Smooth muscle cell (in vitro differentiated cells): ENCODE data around the gene SEC31A. TPM values are rescaled to one million over a fixed set of nuclear protein-coding genes. Genes with fewer than 3 reads are reported as not detected.
"Not testable (repeated sequence)": the region's sequence is repeated elsewhere in the genome, so short reads cannot be mapped to it uniquely, and the experiment has no call there.

Experiments used
- DNase-seq: peaks from one replicate; lab custom pipeline; 2025; ENCODE audit not compliant: unreplicated experiment; lab: John Stamatoyannopoulos, UW
- H2AFZ ChIP-seq: fragments of 200-600 bp; sonication (generic); 2 replicates; pipeline ENCODE4 v1.6.0; 2016; ENCODE audit warnings: antibody characterized with exemption, low read depth, mild to moderate bottlenecking
- H3F3A ChIP-seq: fragments of 200-600 bp; sonication (generic); 2 replicates; pipeline ENCODE4 v1.6.0; 2017; ENCODE audit warnings: antibody characterized with exemption, low read depth
- H3K27ac ChIP-seq: fragments of 200-600 bp; sonication (generic); 2 replicates; pipeline ENCODE4 v1.5.1; 2016; ENCODE audit warnings: low read depth, mild to moderate bottlenecking
- H3K27me3 ChIP-seq: fragments of 200-600 bp; sonication (generic); 2 replicates; pipeline ENCODE4 v1.6.1; 2016; ENCODE audit warnings: low read depth, mild to moderate bottlenecking
- H3K36me3 ChIP-seq: fragments of 200-600 bp; sonication (generic); 2 replicates; pipeline ENCODE4 v1.5.1; 2016; ENCODE audit warnings: low read depth
- H3K4me1 ChIP-seq: fragments of 200-600 bp; sonication (generic); 2 replicates; pipeline ENCODE4 v1.5.1; 2016; ENCODE audit warnings: low read depth
- H3K4me2 ChIP-seq: fragments of 200-600 bp; sonication (generic); 2 replicates; pipeline ENCODE4 v1.6.0; 2016; ENCODE audit warnings: mild to moderate bottlenecking
- H3K4me3 ChIP-seq: fragments of 200-600 bp; sonication (generic); 2 replicates; pipeline ENCODE4 v1.5.1; 2016; ENCODE audit warnings: mild to moderate bottlenecking
- H3K79me2 ChIP-seq: fragments of 200-600 bp; sonication (generic); 2 replicates; pipeline ENCODE4 v1.6.0; 2016; ENCODE audit warnings: low read depth, mild to moderate bottlenecking
- H3K9ac ChIP-seq: fragments of 200-600 bp; sonication (generic); 2 replicates; pipeline ENCODE4 v1.6.0; 2016; ENCODE audit warnings: low read depth
- H3K9me3 ChIP-seq: fragments of 200-600 bp; sonication (generic); replicated peaks from 2 replicates; pipeline ENCODE4 v1.5.1; 2016; ENCODE audit warnings: low read depth
- H4K20me1 ChIP-seq: fragments of 200-600 bp; sonication (generic); 2 replicates; pipeline ENCODE4 v1.6.0; 2016; ENCODE audit warnings: low read depth
- CTCF ChIP-seq: fragments of 200-600 bp; sonication (generic); IDR thresholded peaks from 2 replicates; pipeline ENCODE4 v1.5.1; 2017; ENCODE audit warnings: borderline replicate concordance, mild to moderate bottlenecking, antibody characterized with exemption; ENCODE audit not compliant: insufficient read depth, poor library complexity, severe bottlenecking
- WGBS: methylation state at CpG from one replicate; pipeline ENCODE4 v1.1.7; 2016; ENCODE audit warnings: low lambda C conversion rate; 5-methylcytosine and 5-hydroxymethylcytosine counted together
- polyA plus RNA-seq: library from polyadenylated mRNA; unstranded; fragments of >200 nt; fragmentation: Nextera tagmentation; extraction: Ambion mirVana; gene quantifications from 2 replicates; pipeline ENCODE4 v1.2.1, GENCODE V29; 2016
- total RNA-seq: library from RNA; depleted of rRNA; stranded (reverse); fragments of >200 nt; gene quantifications from 2 replicates; pipeline ENCODE4 v1.2.3, GENCODE V29; 2014

SEC31A gene
- total and polyA plus RNA-seq, 2 experiments from 2014 or later, result 315 to 490 TPM

DNA sequence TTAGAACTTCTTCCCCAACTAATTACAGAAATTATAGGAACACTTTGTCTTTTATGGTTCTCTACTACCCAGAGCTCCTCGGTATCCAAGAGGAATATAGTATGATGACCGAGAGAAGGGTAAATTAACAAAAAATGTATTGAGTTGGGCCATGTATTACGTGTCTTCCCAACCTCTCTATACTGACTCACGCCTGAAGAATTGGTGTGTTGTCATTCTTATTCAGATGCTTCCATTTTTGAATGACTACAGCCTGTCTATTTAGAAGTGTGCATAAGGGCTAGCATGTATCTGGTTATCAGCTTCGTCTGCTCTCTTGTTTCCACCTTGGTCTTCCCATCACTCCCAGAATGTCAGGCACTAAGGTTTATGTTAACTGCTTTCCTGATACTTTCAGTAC lies 67.9 kb downstream of the SEC31A start:
- WGBS, result 85% methylated on average over 5 of the region's 5 CpGs

DNA sequence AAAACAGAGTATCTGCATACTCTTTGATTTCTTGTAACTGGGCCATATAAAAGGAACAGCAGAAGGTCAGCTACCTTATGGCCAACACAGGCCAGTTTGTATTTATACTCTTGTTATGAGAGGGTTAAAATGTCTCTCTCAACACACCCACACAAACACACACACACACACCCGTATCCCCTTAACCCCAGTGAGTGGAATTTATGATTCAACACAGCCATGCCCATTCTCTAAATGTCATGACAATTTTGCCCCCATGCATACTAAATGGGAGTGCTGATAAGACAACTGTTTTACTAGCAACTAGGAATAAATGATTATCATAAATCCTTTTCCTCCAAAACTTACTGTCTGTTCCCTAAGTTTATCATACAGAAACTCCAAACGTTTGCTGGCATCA lies 70.3 kb downstream of the SEC31A start:
- H3K4me1 ChIP-seq, result no peaks in the 10 kb centered on the region

More for the DNA sequence above, 67.9 kb downstream of the SEC31A start:
- no peaks in the 10 kb centered on the region for H3K9me3 ChIP-seq
- no peaks in the 10 kb centered on the region for H3K27me3 ChIP-seq
- H3K4me3 ChIP-seq, result no peak overlapping the region
- no peak overlapping the region for H3K9ac ChIP-seq
- no peaks in the 10 kb centered on the region for H3K4me1 ChIP-seq
- no peak overlapping the region for H3K4me2 ChIP-seq
- peak overlapping the region; percentile 17 for H3K27ac ChIP-seq
- TF ChIP-seq CTCF, result no peak
- H3K79me2 ChIP-seq, result peaks cover 3% of the 10 kb centered on the region
- H3K36me3 ChIP-seq, result peaks cover 56% of the 10 kb centered on the region
- H3F3A ChIP-seq, result peaks cover 25% of the 10 kb centered on the region
- H2AFZ ChIP-seq, result no peak overlapping the region
- H4K20me1 ChIP-seq, result peaks cover 78% of the 10 kb centered on the region
- no peak for DNase-seq

GRCh38 chr4:82818664-82819662 lies 72.0 kb downstream of the SEC31A start:
- Histone ChIP-seq H2AFZ (no peak overlapping the region), H3K9ac (no peak overlapping the region), H3K36me3 (peaks cover 36% of the 10 kb centered on the region), H3K9me3 (no peaks in the 10 kb centered on the region), H3K4me3 (no peak overlapping the region), H3K27ac (peak overlapping the region; percentile 23), H3K4me2 (no peak overlapping the region), H3K4me1 (peaks cover 7% of the 10 kb centered on the region), H3K27me3 (no peaks in the 10 kb centered on the region), H3F3A (peaks cover 39% of the 10 kb centered on the region), H3K79me2 (no peaks in the 10 kb centered on the region), H4K20me1 (peaks cover 50% of the 10 kb centered on the region)
- no peak for TF ChIP-seq CTCF
- DNase-seq, result no peak
- 94% methylated on average over 2 of the region's 2 CpGs for WGBS

More for the DNA sequence above, 70.3 kb downstream of the SEC31A start:
- Histone ChIP-seq H3K79me2 (no peaks in the 10 kb centered on the region), H3K4me2 (no peak overlapping the region), H4K20me1 (peaks cover 57% of the 10 kb centered on the region), H3K9me3 (no peaks in the 10 kb centered on the region), H3K36me3 (peaks cover 46% of the 10 kb centered on the region), H3F3A (peaks cover 38% of the 10 kb centered on the region), H3K9ac (no peak overlapping the region), H3K4me3 (no peak overlapping the region), H2AFZ (no peak overlapping the region), H3K27me3 (no peaks in the 10 kb centered on the region), H3K27ac (peak overlapping the region; percentile 22)
- no peak for TF ChIP-seq CTCF
- WGBS, result 22% methylated on average over 2 of the region's 2 CpGs
- no peak for DNase-seq

GRCh38 chr4:82816874-82817273 lies 74.1 kb downstream of the SEC31A start:
- not testable (repeated sequence) for H2AFZ ChIP-seq, H3K9ac ChIP-seq, H3K79me2 ChIP-seq, H3K4me3 ChIP-seq, DNase-seq, H3K9me3 ChIP-seq, H3K27me3 ChIP-seq, H3K27ac ChIP-seq, H3K4me2 ChIP-seq
- Histone ChIP-seq H3K4me1 (peaks cover 12% of the 10 kb centered on the region), H4K20me1 (peaks cover 30% of the 10 kb centered on the region), H3F3A (peaks cover 43% of the 10 kb centered on the region), H3K36me3 (peaks cover 21% of the 10 kb centered on the region)
- WGBS, result 98% methylated on average over 6 of the region's 6 CpGs
